ENCODE data around the gene PCK2. TPM values are rescaled to one million over a fixed set of nuclear protein-coding genes. Genes with fewer than 3 reads are reported as not detected.

PCK2 gene
- total and polyA plus RNA-seq, 2 of the 13 experiments (the other 11 are each of a cell fraction or from before 2014, with no cell fraction given), result 129 to 272 TPM

DNA sequence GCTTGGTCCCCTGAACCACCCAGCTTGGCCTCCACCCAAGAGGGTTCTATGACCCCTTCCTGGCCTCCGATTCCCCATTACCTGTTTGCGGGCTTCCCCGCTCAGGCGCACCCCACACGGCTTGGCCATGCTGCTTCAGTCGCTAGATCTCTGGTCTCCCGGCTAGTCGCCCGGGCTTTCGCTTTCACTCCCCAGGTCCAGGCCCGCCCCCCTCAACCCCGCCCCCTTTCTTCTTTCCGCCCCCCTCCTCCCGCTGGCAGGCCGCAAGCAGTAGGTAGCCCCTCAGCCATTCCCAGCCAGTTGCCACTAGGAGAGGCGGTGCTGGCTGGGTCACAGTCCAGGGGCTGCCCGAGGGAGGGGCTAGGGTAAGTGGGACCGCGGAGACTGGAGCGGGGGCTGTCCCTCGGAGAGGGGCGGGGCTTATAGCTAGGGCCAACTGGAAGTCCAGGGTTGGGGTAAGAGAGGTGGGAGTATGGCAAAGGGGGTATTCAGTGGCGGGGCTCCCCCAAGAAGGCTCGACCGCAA, 52.4 kb downstream of the PCK2 start, which contains the start of gene PSME2 (continued):
- TF ChIP-seq, protein P1, sequence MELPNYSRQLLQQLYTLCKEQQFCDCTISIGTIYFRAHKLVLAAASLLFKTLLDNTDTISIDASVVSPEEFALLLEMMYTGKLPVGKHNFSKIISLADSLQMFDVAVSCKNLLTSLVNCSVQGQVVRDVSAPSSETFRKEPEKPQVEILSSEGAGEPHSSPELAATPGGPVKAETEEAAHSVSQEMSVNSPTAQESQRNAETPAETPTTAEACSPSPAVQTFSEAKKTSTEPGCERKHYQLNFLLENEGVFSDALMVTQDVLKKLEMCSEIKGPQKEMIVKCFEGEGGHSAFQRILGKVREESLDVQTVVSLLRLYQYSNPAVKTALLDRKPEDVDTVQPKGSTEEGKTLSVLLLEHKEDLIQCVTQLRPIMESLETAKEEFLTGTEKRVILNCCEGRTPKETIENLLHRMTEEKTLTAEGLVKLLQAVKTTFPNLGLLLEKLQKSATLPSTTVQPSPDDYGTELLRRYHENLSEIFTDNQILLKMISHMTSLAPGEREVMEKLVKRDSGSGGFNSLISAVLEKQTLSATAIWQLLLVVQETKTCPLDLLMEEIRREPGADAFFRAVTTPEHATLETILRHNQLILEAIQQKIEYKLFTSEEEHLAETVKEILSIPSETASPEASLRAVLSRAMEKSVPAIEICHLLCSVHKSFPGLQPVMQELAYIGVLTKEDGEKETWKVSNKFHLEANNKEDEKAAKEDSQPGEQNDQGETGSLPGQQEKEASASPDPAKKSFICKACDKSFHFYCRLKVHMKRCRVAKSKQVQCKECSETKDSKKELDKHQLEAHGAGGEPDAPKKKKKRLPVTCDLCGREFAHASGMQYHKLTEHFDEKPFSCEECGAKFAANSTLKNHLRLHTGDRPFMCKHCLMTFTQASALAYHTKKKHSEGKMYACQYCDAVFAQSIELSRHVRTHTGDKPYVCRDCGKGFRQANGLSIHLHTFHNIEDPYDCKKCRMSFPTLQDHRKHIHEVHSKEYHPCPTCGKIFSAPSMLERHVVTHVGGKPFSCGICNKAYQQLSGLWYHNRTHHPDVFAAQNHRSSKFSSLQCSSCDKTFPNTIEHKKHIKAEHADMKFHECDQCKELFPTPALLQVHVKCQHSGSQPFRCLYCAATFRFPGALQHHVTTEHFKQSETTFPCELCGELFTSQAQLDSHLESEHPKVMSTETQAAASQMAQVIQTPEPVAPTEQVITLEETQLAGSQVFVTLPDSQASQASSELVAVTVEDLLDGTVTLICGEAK (IDR thresholded peaks at IDR 0.05), result no peak
- TF ChIP-seq, protein P1 (CRISPR knock-in tag; IDR thresholded peaks at IDR 0.05), result no peak
- peak; percentile 2; the same call in 1 of the 2 replicates for TF ChIP-seq ZNF3 (CRISPR knock-in tag; IDR thresholded peaks at IDR 0.05)
- TF ChIP-seq, protein P2, sequence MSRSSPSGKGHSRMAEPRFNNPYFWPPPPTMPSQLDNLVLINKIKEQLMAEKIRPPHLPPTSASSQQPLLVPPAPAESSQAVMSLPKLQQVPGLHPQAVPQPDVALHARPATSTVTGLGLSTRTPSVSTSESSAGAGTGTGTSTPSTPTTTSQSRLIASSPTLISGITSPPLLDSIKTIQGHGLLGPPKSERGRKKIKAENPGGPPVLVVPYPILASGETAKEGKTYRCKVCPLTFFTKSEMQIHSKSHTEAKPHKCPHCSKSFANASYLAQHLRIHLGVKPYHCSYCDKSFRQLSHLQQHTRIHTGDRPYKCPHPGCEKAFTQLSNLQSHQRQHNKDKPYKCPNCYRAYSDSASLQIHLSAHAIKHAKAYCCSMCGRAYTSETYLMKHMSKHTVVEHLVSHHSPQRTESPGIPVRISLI (CRISPR knock-in tag; IDR thresholded peaks at IDR 0.05; ENCODE audit: borderline replicate concordance), result no peak
- TF ChIP-seq ISX (CRISPR knock-in tag; conservative IDR thresholded peaks at IDR 0.05), result no peak
- no peak for TF ChIP-seq ZNF468 (CRISPR knock-in tag; IDR thresholded peaks at IDR 0.05)
- no peak for TF ChIP-seq SALL1 (CRISPR knock-in tag; IDR thresholded peaks at IDR 0.05)
- TF ChIP-seq POLR2G (IDR thresholded peaks at IDR 0.05; ENCODE audit: low read depth, low read length), result peak; percentile 84
- no peak for TF ChIP-seq ZNF619 (CRISPR knock-in tag; IDR thresholded peaks at IDR 0.05)
- no peak; the same call in 1 of the 2 replicates for TF ChIP-seq ZFP1 (CRISPR knock-in tag; IDR thresholded peaks at IDR 0.05)
- TF ChIP-seq ZNF713 (CRISPR knock-in tag; IDR thresholded peaks at IDR 0.05), result no peak
- TF ChIP-seq MYNN (CRISPR knock-in tag; IDR thresholded peaks at IDR 0.05; ENCODE audit: low read depth), result no peak
- TF ChIP-seq GATAD1 (CRISPR knock-in tag; IDR thresholded peaks at IDR 0.05), result peak; percentile 54; the same call in 1 of the 2 replicates
- no peak for TF ChIP-seq SKI (IDR thresholded peaks at IDR 0.05; ENCODE audit: partially characterized antibody)
- peak; percentile 82 for TF ChIP-seq ZNF598 (CRISPR knock-in tag; IDR thresholded peaks at IDR 0.05; ENCODE audit: borderline replicate concordance)
- TF ChIP-seq, protein P3, sequence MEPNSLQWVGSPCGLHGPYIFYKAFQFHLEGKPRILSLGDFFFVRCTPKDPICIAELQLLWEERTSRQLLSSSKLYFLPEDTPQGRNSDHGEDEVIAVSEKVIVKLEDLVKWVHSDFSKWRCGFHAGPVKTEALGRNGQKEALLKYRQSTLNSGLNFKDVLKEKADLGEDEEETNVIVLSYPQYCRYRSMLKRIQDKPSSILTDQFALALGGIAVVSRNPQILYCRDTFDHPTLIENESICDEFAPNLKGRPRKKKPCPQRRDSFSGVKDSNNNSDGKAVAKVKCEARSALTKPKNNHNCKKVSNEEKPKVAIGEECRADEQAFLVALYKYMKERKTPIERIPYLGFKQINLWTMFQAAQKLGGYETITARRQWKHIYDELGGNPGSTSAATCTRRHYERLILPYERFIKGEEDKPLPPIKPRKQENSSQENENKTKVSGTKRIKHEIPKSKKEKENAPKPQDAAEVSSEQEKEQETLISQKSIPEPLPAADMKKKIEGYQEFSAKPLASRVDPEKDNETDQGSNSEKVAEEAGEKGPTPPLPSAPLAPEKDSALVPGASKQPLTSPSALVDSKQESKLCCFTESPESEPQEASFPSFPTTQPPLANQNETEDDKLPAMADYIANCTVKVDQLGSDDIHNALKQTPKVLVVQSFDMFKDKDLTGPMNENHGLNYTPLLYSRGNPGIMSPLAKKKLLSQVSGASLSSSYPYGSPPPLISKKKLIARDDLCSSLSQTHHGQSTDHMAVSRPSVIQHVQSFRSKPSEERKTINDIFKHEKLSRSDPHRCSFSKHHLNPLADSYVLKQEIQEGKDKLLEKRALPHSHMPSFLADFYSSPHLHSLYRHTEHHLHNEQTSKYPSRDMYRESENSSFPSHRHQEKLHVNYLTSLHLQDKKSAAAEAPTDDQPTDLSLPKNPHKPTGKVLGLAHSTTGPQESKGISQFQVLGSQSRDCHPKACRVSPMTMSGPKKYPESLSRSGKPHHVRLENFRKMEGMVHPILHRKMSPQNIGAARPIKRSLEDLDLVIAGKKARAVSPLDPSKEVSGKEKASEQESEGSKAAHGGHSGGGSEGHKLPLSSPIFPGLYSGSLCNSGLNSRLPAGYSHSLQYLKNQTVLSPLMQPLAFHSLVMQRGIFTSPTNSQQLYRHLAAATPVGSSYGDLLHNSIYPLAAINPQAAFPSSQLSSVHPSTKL (CRISPR knock-in tag; IDR thresholded peaks at IDR 0.05), result no peak; the same call in 1 of the 2 replicates
